GM19395 (cell line): Measurements from ENCODE around the gene PXK.
"Not testable (repeated sequence)": the region's sequence is repeated elsewhere in the genome, so short reads cannot be mapped to it uniquely, and the experiment has no call there.

ENCODE experiments used
- ATAC-seq: cut with Tn5 transposase; IDR thresholded peaks from one replicate; pipeline ENCODE4 v1.9.1; 2021; ENCODE audit warnings: mild to moderate bottlenecking, moderate library complexity; ENCODE audit not compliant: unreplicated experiment

Gene PXK

DNA sequence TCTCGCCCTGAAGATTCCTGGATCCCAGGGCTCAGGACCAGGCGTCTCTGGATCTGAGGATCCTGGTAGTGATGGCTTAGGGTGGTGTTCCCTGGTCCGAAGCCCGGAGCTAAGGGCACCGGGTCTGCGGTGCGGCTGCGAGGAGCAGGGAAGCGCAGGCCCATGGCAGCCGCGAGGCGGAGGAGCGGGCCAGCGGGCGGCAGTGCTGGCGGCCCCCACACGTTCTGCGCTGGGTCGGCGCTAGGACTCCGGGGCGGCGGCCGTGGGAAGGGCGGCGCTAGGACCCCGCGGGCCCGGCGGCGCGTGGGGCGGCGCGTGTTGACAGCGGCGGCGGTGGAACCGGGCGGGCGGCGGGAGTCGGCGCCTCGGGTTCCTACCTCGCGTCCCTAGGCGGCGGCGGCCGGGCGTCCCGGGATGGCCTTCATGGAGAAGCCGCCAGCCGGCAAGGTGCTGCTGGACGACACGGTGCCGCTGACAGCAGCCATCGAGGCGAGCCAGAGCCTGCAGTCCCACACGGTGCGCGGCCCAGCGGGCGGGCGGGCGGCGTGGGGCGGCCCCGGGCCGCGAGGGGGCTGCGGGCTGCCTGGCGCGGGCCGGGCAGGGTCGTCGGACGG, at the start of gene PXK:
Gene PXK, plus strand, starts transcription at position 318 of the 614 bp plus-strand sequence. Its CDS starts 97 bp downstream, at position 415.
- peak; percentile 80 for ATAC-seq

GRCh38 chr3:58285334-58285733, 47.4 kb upstream of the PXK start:
- ATAC-seq, result no peak

- ATAC-seq, result no peak
Measured at GRCh38 chr3:58287354-58287753, 45.3 kb upstream of the PXK start.

- ATAC-seq, result no peak
Measured at GRCh38 chr3:58288011-58288728, 44.5 kb upstream of the PXK start.

GRCh38 chr3:58288964-58289613, 43.6 kb upstream of the PXK start:
- not testable (repeated sequence) for ATAC-seq

GRCh38 chr3:58290446-58290845, 42.2 kb upstream of the PXK start:
- not testable (repeated sequence) for ATAC-seq

DNA sequence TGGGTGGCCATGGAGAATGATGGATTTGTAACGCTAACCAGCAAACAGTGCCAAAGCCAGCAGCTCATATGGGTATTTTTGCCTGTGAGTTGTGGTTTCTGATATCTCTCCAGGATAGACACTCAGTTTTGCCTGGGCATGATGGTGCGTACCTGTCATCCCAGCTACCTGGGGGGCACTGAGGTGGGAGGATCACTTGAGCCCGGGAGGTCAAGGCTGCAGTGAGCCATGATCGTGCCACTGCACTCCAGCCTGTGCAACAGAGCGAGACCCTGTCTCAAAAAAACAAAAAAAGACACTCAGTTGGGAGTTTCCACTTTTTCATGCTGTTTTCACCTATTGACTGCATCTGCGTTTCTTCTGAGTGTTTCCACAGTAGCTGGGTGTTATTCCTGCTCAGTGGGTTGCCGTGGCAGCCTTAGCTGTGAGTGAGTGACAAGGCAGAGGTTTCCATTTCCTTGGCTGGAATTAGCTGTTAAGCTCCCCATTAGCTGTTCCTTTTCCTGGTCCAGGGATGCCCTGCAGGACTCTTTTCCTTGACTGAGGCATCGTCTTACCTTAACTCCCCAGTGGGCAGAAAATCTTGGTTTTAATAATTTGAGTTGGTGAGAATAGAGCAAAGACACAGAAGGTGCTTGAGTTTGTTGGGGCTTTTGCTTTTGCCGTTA, 40.9 kb upstream of the PXK start:
- ATAC-seq, result no peak

- no peak for ATAC-seq
Measured at GRCh38 chr3:58292866-58293265, 39.8 kb upstream of the PXK start.

DNA sequence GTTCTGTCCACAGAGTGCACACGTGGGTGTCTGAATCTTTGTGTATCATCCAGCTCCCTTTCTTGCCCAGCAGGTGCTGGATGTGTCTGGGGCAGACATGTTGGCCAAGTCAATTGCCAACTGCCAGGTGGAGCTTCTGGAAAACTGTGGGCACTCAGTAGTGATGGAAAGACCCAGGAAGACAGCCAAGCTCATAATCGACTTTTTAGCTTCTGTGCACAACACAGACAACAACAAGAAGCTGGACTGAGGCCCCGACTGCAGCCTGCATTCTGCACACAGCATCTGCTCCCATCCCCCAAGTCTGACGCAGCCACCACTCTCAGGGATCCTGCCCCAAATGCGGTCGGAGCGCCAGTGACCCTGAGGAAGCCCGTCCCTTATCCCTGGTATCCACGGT, 39.2 kb upstream of the PXK start:
- ATAC-seq, result no peak

DNA sequence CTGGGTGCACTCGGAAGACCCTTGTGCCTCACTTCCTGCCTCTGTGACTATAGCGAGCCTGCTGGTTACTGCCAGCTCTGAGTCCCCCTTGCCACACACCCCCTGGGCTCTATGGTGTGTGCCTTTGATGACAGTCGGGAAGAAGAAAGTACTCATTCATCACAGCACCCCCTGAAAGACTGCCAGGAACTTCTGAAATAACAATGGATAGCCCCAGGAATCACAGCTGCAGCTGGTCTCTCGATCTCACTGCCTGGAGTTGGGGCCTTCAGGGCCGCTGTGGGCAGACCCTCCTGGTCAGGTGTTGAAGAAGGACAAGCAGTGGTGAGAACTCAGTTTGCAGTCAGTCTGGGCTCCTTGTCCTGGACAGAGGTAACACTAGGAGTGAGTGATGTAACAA, 36.4 kb upstream of the PXK start:
- ATAC-seq, result no peak

DNA sequence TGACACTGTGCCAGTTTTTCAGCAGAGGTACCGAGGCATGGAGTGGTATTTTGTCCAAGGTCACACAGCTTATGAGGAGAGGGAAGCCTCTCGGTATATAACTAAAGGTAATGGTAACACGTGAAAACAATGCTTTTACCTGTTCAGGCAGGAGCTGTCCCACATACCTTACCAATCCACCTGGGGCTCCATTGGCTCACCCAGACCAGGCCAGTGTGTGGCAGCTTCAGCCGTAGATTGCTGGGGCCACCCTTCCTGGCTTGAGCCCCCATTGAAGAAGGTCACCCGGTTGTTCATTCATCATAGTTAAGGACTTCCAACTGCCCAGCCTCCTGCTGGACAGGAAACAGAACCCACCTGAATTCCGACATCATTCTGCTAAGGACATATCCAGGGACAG, 35.8 kb upstream of the PXK start:
- no peak for ATAC-seq

- ATAC-seq, result no peak
Measured at GRCh38 chr3:58298190-58298589, 34.5 kb upstream of the PXK start.

GRCh38 chr3:58299075-58299474, 33.6 kb upstream of the PXK start:
- no peak for ATAC-seq

DNA sequence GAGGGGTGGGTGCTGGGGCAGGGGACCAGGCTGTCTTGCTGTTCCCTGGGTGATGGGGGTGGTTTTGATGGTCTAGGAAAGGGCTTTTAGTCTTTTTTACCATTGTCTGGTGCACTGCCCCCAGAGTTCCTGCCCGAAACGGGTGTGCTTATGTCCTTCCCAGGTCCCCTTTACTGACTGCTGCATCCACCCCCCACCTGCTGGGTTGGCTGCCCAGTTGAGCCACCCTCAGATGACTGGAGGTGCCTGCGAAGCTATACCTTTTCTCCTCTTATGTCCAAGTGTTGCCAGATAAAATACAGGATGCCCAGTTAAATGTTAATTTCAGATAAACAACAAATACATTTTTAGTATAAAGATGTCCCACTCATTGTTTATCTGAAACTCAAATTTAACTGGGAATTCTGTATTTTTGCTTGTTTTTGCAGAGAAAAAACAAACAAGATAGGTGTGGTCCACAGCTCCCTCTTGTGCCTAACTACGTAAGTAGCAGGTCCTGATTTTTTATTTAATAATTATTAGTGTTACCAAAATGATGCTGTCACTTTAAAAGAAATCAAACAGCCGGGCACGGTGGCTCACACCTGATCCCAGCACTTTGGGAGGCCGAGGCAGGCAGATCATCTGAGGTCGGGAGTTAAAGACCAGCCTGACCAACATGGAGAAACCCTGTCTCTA, 32.7 kb upstream of the PXK start:
- ATAC-seq, result no peak

DNA sequence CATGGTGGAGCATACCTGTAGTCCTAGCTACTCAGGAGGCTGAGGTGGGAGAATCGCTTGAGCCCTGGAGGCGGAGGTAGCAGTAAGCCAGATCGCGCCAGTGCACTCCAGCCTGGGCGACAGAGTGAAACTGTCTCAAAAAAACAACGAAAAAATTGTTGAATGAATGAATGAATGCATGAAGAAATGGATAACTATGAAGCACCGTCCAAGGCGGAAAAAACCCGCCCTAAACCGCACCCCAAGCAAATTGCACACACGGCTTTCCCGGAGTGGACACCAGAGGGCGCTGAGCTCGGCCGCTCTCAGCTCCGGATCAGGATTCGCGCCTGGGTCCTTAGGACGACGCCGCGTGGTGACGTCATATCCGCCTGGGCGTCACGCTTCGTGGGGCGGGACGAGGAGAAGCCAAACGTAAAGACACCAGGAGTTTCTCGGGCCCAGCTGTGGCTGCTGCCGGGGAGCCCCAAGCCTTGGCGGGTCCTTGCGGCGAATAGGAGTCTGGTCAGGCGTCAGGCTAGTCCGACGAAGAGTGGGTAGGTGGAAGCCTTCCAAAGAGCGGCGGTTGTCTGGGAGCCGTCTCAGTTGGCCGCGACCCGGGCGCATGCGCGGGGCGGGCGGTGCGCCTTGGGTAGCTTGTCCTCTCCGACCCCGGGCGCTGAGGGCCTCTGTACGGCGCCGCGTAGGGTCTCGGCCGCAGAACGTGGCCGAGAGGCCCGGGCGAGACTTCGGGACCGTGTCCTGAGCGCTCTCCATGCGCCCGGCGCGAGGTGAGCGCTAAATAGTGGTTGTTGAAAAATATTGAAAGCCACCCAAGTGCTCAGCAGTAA, 26.6 kb upstream of the PXK start, which contains the start of the genes HTD2 and RPP14:
Gene HTD2, plus strand, starts transcription at position 639 of the 830 bp plus-strand sequence. CDS start 11,094 bp downstream, outside the sequence.
Gene RPP14, plus strand, starts transcription at position 364 of the 830 bp plus-strand sequence. CDS start 4,085 bp downstream, outside the sequence.
- peak; percentile 91 for ATAC-seq

GRCh38 chr3:58307639-58308215, 25.0 kb upstream of the PXK start:
- no peak for ATAC-seq

- ATAC-seq, result no peak
Measured at GRCh38 chr3:58308728-58309127, 24.0 kb upstream of the PXK start.

GRCh38 chr3:58317811-58318210, 14.9 kb upstream of the PXK start:
- no peak for ATAC-seq

DNA sequence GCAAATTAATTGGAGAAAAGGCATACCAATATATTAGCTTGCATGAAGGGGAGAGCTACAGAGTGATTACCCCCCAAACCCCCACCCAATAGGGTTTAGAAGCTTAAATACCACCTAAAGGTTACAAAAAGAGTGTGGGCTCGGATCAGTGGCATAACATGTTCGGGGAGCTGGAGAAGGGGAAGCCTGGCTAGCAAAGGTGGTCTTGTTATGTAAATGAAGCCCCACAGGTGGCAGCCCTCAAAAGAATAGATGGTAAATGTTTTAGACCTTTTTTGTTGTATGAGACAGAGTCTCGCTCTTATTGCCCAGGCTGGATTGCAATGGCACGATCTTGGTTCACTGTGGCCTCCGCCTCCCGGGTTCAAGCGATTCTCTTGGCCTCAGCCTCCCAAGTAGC, 10.9 kb upstream of the PXK start:
- ATAC-seq, result no peak

GRCh38 chr3:58322793-58323192, 9.9 kb upstream of the PXK start:
- no peak for ATAC-seq
